Amniotic stem cell (primary cell): ENCODE data around the gene C2CD2L.
"Not testable (repeated sequence)": the region's sequence is repeated elsewhere in the genome, so short reads cannot be mapped to it uniquely, and the experiment has no call there.

ENCODE experiments used
- DNase-seq: peaks from one replicate; lab custom pipeline; 2025; lab: John Stamatoyannopoulos, UW

The C2CD2L gene

DNA sequence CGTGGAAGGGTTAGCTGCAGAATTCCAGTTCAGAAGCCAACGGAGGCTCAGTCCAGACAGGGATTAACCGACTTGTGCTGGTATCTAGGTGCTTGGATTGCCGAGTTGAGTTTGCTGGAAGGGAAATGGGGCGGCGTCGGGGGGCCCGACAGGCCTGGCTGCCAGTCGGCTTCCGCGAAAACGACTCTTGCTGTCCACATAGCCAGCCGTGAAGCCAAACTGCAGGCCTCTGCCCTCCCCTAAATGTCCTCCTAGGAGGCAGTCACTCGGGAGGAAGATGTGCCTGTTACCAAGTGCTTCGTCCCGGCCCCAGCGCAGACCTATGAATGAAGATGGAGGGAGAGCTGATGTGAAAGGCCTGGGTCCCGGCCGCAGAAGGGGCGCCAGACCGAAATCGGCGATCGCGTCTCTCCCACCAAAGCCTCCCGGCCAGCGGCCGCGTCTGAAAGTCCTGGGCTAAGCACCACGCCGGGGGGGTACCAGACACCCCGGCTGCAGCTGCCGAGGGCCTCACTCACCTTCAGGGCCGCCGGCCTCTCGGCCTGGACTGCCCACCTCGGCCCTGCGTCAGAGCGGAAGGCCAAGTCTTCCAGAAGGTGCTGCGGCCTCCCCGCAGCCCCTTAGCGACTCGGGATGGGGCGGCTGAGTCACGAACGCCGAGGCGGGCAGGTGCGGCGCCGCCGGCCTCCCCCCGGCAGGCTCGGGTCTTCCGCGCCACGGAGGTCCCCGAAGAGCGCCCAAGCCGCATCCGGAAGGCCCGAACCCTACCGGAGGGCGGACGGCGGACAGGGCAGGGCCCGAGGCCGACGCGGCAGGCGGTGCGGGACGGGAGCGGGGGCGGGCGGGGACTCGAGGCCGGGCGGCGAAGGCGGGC is 13.0 kb upstream of the C2CD2L start:
- no peak for DNase-seq

DNA sequence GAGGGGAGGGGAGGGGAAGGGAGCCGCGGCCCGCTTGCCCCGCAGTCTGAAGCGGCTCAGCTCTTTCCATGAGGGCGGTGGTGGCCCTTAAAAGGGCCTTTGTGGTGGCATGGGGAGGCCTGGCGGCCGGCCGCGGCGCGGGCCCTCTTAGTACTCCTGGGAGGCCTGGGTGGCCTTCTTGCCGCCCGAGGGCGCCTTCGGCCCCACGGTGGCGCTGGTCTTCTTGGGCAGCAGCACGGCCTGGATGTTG is 12.4 kb upstream of the C2CD2L start:
- DNase-seq = peak; percentile 58

DNA sequence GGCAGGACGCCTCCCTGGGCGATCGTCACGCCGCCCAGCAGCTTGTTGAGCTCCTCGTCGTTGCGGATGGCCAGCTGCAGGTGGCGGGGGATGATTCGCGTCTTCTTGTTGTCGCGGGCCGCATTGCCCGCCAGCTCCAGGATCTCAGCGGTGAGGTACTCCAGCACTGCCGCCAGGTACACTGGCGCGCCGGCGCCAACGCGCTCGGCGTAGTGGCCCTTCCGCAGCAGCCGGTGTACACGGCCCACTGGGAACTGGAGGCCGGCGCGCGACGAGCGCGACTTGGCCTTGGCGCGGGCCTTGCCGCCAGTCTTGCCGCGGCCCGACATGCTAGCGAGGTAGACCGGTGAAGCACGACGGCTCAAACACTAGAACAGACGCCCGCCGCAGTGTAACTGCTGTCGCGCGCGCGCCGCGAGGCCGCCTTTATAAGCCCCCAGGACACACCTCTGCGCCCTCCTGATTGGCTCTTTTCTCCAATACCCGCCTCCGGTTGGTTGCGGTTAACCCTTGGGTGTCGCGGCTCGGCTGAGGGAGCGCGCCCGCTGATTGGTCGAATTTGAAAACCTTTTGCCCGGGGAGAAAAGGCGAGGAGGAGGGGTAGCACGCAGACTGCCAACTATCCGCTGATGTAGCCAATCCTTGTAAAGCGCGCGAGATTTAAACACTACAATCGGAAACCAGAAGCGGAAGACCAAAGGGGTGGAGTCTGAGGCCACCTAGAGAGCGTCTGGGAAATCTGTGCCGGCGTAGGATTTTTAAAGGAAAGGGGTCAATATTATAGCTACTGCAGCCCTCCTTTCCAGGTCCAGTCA is 11.9 kb upstream of the C2CD2L start:
- DNase-seq = peak; percentile 98

DNA sequence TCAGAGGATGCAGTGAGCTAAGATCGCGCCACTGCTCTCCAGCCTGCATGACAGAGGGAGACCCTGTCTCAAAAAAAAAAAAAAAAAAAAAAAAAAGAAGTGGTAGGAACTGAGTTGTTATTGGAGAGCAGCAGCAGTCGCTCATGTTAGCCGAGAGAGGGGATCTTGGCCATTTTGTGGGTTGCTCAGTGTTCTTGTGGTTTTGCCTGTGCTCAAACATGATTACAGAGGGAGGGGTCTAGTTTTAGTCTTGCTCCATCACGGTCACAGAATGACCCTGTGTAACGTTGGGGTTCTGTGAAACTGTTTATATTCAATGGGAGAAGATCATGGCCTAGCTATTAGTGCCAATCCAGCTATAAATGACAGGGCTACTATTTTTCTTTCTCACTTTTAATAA is 7.4 kb upstream of the C2CD2L start:
- no peak for DNase-seq

DNA sequence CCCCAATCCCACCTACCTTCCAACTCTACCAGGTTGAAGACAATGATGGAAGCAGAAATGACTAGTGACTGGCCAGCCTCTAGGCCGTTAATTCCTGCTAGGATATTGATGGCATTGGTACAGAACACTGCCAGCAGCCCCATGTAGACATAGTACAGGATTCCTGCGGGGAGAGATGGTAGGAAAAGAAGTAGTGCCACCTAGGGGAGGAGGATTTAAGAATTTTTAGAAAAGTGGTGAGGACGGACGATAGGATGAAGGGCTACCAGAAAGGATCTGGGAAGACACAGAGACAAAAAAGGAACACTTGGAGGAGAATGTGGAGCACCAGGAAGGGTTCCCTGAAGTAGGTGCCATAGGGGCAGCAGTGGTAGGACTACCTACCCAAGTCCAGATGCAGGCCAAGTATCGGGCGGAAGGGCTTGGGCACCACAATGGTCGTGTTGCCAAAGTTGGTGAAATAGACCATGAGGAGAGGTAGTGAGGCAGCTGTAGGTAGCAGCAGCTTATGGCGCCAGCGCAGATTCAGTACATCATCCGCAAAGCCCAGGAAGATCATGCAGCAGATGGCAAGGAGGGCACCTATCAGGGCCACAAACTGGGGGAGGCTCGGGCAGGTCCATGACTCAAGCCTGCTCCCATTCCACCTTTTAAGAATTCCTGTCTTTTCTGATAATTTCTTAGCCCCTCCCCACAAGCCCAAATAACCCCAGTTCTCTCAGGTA is 6.7 kb upstream of the C2CD2L start:
- DNase-seq = no peak

DNA sequence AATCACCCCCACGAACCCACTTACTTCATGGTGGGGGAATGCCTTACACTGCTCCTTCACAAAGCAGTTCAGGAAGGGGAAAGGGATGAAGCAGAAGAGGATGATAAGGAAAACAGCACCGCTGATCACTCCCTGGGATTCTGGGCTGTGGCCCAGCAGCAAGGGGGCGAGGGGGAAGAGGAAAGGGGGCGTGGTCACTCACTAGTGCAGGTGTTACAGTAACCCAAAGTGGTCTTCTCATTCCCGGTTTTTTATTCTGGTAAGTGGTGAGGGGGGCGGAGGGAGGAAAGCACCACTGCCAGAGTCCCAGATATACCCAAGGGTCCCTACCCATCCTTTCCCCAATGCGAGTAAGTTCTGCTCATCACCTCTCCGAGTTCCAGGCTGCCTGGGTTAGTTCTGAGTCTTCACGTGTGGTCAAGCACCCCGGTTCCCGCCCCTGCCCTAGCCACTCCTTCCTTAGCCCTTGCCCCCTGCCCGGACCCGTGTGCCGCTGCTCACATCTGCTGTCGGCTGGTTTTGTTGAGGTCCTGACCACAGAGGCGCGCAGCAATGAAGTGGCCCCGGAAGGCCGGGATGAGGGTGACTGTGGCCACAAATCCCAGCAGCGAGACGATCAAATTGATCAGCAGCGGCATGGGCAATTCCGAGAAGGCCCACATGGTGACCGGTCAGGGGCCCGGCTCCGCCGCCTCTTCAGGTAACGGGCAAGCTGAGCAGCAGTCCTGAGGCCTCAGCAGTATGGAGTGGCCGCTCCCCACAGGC is 6.0 kb upstream of the C2CD2L start:
- no peak for DNase-seq

DNA sequence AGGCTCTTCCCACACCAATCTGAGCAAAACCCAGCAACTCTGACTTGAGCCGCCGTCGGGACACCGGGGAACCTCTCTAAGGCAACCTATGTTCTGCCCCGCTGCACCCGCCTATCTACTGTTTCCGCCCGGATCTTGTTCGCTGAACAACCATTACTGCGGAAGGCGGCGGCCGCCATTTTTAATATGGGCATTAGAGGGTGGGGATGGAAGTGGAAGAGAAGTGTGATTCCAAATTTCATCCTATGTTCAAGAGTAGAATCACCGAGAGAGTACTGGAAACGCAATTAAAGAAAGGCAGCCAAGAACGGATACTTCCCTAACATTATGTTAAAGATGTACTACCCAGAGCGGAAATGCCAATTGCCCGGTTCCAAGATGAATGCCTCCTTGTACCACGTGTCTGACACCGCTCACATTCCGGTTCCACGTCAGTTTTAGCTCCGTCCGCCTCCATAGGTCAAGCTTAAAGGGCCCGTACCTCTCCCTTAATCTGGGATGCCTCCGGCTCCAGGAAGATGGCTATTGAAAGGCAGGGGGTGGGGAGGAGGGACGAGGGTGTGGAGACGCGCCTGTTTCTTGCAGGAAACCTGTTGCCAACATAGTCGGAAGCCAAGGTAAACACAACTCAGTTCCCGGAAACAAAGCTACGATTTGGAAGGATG is 5.3 kb upstream of the C2CD2L start, which contains the start of gene DPAGT1:
TSS of gene DPAGT1 (minus strand) at position 95 of the 665 bp plus-strand sequence. CDS start 198 bp downstream, outside the sequence.
- DNase-seq = peak; percentile 71

DNA sequence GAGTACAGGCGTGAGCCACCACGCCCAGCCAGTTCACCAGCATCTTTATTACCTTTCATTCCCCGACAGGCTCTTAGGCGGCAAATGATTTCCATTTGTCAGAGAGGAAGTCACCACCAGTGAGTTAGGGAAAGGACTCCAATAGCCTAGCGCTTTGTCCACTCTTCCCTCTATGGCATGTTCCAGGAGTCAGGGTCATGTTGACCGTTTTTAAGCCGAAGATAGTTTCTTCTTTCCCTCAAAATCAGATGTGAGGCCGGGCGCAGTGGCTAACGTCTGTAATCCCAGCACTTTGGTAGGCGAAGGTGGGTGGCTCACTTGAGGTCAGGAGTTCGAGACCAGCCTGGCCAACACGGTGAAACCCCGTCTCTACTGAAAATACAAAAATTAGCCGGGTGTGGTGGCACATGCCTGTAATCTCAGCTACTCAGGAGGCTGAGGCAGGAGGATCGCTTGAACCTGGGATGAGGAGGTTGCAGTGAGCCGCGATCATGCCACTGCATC is 3.9 kb upstream of the C2CD2L start:
- not testable (repeated sequence) for DNase-seq

DNA sequence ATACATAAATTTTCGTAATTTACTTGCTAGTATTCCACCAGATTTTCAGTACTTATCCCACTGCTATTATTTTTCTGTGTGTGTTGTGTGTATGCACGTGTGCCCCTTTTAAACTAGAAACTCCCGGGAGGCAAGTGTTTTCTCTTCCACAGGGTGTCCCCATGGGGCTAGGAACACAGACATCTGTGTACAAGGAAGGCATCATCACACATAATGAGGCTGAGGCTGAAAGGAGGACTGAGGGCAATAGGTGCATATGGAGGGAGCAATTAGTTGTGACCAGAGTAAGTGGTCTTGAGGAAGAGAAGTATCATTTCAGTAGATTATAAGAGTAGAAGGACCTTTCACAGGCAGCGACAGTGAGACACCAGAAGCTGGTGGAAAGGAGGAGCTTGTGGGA is 3.4 kb upstream of the C2CD2L start:
- no peak for DNase-seq

DNA sequence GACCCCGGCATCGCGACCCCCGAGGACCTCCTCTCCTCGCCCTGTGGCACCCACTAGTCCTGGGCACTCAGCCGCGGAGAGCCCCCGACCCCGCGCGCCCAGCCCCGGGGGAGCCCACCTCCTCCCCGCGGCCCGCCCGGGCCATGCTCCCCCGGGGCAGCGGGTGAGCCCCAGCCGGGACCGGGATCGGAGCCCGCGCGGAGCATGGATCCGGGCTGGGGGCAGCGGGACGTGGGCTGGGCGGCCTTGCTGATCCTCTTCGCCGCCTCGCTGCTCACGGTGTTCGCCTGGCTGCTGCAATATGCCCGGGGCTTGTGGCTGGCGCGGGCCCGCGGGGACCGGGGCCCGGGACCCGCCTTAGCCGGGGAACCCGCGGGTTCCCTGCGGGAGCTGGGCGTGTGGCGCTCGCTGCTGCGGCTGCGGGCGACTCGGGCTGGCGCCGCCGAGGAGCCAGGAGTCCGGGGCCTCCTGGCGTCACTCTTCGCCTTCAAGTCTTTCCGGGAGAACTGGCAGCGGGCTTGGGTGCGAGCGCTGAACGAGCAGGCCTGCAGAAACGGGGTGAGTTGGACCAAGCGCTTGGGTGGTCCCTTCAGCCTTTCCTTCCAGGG is 498 bp downstream of the C2CD2L start:
- DNase-seq = no peak

DNA sequence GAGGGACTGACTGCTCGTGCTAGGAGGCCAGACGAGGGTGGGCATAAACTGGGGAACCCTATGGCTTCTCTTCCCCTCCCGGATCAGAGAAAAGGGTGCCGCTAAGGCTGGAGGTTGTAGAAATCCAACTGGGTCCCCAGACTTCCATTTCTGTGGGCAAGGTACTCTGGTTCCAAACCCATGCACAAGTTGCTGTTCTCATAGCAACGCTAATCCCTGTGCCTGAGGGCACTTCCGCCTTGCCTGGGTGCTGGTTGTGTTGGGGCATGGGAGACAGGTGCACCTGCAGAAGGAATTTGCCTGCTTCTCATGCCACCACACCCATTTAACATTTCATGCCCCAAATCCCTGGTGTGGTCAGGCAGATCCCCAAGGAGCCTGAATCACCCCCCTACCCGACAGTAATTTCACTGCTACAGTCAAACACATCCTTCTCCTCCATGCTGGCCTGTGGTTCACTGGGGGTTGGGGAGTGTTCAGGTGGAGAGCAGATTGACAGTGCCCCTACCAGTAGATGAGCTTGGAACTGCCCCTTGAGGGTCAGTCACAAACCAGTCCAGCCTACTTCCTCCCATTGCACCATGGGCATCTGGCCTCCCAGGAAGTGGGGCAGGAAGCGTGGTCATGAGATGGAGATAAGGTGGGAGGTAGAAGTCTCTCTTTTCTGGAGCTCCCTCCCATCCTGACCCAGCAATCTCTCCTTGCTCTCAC is 1.2 kb downstream of the C2CD2L start:
- DNase-seq = no peak

DNA sequence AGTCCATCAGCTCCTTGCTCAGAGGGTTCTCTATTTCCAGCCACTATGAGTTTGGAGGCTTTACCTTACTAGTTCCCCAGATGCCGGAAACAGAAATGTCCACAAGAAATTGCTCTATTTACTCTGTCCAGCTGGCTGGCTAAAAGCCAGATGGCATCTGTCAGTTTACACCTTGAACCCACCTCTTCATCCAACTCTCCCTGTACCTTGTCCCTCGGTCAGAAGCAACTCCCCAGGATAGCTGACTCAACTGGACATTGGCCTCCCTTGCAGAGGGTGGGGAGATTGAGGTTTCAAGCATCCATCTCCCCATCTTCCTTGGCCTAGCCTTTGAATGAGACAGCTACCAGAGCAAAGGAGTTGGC is 1.7 kb downstream of the C2CD2L start:
- DNase-seq = no peak

DNA sequence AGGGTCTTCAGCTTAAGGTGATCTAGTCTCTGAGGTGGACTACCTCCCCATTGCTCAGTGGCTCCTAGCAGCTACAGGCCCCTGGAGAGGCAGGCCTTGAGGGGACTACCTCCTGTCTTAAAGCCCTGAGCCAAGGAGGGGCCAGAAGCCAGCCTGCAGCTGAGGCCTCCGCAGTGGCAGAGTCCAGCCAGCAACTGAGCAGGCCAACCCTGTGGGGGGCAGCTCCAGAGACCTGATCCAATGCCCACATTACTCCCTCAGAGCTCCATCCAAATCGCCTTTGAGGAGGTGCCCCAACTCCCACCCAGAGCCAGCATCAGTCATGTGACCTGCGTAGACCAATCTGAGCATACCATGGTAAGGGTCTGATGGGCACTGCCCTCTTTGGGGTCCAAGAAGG is 2.7 kb downstream of the C2CD2L start:
- no peak for DNase-seq

DNA sequence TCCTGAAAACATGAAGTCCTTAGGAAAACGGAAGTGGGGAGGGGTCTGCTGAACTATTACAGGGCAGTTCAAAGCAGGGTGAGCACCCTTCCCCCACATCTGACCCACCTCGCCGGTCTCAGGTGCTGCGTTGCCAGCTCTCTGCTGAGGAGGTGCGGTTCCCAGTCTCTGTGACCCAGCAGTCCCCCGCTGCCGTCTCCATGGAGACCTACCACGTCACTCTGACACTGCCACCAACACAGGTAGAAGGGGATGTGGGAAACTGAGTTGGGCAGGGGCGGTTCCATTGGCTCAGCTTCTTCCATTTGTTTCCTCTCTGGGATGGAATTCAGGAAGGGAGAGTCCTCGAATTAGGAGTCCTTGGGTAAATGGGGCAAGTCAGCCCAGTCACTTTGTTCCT is 3.3 kb downstream of the C2CD2L start:
- no peak for DNase-seq

DNA sequence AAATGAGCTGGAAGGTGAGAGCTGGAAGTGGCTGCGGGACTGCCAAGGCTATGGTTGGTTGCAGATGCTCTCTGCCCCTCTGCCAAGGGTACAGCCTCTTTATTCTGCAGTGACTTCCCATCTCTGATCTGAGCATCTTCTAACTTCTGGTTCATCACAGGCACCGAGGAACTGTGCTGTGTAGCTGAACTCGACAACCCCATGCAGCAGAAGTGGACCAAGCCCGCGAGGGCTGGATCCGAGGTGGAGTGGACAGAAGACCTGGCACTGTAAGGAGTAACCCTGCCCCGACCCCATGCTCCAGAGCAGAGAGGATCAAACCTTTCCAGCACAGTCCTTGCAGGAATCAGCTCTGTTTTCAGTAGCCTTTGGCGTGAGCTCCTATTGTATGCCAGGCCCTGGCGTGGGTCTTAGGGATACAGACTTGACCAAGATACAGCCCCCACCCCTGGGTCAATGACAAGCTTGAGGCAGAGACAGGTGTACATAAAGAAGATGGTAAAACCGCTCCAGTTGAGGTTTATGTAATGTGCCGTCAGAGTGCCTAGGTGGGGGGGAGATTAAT is 4.3 kb downstream of the C2CD2L start:
- no peak for DNase-seq

DNA sequence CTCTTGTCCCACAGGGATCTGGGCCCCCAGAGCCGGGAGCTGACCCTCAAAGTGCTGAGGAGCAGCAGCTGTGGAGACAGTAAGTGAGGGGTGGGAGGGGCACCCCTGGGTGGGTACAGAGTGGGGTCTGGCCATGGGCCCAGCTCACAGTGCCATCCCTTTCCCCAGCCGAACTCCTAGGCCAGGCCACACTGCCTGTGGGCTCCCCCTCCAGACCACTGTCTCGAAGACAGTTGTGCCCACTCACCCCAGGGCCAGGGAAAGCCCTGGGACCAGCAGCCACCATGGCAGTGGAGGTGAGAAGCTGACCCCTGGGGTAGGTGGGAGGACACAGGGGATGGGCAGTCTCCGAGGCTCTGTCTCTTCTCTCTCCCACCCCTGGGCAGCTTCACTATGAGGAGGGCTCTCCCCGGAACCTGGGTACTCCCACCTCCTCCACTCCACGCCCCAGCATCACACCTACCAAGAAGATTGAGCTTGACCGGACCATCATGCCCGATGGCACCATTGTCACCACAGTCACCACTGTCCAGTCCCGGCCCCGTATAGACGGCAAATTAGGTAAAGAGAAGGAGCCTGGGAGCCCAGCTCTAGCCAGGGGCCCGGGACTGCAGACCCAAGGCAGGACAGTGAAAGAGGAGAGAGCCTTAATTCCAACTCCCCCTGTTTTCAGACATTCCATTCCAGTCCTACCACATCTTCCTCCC is 5.3 kb downstream of the C2CD2L start:
- DNase-seq = no peak

DNA sequence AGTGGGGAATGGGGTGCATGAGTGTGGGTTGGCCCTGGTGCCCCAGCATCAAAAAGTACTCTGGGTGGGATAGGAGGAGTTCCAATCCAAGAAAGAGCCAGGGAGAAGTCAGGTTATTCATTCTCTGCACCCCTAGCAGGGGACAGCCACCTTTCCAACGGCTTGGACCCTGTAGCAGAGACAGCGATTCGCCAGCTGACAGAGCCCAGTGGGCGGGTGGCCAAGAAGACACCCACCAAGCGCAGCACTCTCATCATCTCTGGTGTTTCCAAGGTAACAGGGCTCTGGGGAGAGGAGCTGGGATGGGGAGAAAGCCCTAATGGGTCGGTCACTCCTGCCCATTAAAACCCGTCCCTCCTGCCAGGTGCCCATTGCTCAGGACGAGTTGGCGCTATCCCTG is 6.6 kb downstream of the C2CD2L start:
- no peak for DNase-seq

DNA sequence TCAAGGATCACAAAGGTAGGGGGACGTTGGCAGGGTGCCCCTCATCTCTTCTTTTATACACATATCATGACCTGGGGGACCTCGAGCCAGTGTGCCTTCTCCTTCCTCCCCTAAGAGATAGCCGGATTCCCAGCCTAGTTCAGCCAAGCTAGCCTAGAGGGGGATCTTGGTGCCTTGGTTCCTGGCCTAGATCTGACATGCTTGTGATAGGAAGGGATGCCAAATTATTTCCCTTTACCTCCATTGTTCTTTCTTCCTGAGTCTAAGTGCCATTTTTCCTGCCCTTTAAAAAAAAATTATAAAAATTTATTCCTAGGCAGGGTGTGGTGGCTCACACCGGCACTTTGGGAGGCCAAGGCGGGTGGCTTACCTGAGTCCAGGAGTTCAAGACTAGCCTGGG is 7.2 kb downstream of the C2CD2L start:
- no peak for DNase-seq
